SK-N-DZ (cell line): ENCODE data around the gene TMEM245.
A peak's percentile ranks its signal among the peaks of the same experiment; 100 is the strongest.

ENCODE experiments used
- DNase-seq: peaks from one replicate; pipeline ENCODE4 v3.0.0-alpha.2; 2015; ENCODE audit warnings: low spot score

Gene TMEM245

GRCh38 chr9:109027176-109027575 lies 92.6 kb downstream of the TMEM245 start:
- DNase-seq, result no peak

DNA sequence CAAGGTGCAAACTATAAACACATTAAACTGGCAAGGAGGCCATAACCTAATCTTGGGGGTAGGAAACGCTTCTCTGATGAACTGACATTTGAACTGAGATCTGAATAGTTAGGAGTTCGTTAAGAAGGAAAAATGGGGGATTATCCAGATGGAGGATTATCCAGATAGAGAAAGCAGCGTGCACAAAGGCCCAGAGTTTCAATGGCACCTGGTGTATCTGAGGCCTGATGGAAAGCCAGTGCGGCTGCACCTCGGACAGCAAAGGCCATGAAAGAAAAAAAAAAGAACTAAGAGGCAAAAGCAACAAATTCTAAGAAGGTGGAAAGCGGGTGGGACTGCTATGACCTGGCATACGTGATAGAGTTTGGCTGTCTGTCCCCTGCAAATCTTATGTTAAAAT lies 93.4 kb downstream of the TMEM245 start:
- DNase-seq, result no peak

- DNase-seq, result no peak
Measured at GRCh38 chr9:109022873-109023272, 96.9 kb downstream of the TMEM245 start.

- DNase-seq, result no peak
Measured at GRCh38 chr9:109020581-109021511, 98.9 kb downstream of the TMEM245 start.

GRCh38 chr9:109020113-109020512 lies 99.6 kb downstream of the TMEM245 start:
- DNase-seq, result no peak

- DNase-seq, result no peak
Measured at GRCh38 chr9:109019420-109019819, 100.3 kb downstream of the TMEM245 start.

GRCh38 chr9:109017493-109017892 lies 102.3 kb downstream of the TMEM245 start:
- no peak for DNase-seq

- no peak for DNase-seq
Measured at GRCh38 chr9:109017061-109017460, 102.7 kb downstream of the TMEM245 start.

- DNase-seq, result no peak
Measured at GRCh38 chr9:109016132-109016531, 103.6 kb downstream of the TMEM245 start.

GRCh38 chr9:109014608-109015280 lies 105.0 kb downstream of the TMEM245 start:
- DNase-seq, result no peak

DNA sequence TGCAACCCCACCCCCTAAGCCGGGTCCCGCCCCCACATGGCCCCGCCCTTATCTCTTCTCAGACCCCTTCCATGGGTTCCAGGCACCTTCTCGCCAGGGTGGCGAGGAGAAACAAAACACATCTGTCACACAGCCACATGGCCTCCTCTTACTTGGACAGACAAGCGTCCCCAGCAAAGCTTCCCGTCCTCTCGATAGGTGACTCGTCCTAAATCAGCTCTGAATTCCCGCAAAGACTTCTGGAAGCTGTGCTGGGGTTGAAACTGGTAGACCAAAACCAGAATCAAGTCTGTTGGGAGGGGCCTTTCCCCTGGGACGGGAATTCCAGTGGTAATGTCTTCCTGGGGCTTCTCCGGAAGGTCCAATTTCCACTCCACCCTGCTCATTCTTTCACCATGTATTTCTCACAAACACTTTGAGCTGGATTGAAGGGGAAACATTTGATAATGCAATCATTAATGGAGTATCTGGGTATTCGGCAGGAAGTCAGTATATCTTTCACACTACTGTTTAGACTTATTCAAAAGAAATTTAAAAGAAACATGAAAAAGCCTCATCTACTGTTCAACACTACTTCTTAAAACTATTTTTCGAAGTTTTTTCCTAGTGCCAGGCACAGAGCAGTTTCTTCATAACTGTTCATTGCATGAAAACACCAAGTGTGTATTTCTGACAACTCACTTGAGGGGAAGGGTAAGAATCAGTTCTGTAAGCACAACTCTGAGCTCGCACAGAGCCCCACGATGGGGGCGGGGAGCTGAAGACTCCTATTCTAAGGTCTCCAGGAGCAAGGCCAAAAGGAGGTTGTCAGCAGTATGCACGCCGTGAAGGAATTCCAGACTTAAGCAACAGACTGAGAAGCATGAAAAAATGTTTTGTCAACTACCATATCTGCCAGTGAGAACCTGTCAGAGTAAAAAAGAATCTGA lies 105.8 kb downstream of the TMEM245 start:
- DNase-seq, result peak; percentile 87

DNA sequence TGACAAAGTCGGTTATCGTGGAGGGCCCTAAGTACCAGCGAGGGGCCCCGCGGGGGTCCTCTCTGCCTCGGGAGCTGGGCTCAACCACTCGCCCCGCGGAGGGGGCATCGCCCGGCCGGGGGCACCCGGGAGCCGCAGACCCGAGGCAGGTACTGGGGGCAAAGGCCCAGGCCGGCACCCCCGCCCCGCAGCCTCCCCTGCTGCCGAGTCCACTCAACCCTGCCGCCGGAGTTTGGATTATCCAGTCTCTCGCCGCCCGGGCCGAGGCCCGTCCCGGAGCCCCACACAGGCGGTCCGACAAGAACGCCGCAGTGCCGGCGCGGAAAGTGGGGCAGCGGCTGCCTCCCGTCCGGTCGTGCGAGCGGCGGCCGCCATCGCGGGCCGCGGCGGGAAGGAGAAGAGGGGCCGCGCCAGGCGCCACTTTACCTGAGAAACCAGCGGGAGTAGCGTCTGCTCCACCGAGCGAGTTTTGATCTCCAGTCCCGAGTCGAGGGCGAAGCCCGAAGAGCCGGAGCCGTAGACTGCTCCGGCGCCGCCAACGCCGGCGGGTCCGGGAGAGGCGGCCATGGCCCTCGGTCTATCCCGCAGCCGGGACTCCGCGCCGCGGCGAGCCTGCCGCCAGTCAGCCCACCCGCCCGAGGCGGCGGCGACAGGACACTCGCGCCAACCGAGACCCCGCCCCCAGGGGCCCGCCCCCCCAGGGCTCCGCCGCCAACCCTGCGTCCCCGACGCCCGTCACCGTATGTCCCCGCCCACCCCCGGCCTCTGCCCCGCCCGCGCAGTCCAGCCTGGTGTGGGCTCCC lies 106.7 kb downstream of the TMEM245 start, which contains the start of gene CTNNAL1:
CTNNAL1 (minus strand) TSS at position 624 of the 803 bp plus-strand sequence; CDS start at position 567, 57 bp downstream.
- DNase-seq, result no peak

DNA sequence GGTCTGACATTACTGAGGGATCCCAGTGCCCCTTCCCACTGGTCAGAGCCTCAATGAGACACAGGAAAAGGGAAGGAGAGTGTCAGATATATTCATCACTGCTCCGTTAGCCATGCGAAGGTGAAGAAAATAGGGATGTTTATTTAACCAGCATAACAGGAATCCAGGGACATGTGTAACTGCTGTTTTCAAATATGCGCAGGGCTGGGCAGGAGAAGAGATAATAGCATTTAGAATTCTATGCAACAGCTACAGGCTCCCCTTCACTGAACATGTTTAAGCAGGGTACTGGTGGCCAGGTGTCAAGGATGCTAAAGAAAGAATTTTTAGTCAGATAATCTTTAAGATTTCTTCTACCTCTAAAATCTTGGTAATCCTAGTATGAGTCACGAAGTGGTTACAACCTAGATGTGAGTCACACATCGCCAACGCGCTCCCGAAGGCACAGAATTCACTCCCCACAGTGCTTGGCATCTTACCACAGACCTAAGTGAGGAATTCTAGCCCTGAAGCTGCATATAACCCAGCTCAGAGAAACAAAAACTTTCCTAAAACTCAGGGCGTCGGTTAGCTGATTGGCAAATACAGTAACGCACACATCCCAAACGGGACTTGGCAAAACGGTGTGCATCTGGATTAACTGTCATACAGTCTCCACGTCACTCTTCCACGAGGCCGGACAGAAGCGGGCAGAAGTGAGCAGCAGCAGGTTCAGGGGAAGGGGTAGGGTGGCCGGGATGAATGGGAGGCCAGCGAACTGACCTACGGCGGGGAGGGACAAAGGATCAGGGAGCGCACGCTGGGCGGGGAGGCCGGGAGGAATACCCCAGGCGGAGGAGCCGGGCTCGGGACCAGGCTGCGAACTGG lies 107.5 kb downstream of the TMEM245 start:
- peak; percentile 53 for DNase-seq

- no peak for DNase-seq
Measured at GRCh38 chr9:109011231-109011671, 108.5 kb downstream of the TMEM245 start.

- DNase-seq, result no peak
Measured at GRCh38 chr9:109010746-109011145, 109.0 kb downstream of the TMEM245 start.

DNA sequence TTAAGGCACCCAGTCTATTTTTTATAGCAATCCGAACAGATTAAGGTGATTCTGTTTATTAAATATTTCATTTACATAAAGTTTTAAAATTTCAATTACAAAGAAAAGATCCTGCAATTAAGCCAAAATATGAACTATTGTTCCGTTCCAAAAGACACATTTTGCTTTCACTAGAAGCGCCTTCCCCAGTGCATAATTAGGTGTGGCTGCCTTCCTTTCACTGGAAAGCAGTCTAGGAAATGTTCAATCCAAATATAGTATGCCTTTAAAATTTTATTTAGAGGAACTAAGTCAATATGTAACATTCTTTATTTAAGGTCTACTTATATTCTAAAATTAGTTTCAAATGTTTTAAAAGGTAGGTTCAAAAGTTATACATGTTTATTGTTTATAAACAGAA lies 114.1 kb downstream of the TMEM245 start:
- no peak for DNase-seq

DNA sequence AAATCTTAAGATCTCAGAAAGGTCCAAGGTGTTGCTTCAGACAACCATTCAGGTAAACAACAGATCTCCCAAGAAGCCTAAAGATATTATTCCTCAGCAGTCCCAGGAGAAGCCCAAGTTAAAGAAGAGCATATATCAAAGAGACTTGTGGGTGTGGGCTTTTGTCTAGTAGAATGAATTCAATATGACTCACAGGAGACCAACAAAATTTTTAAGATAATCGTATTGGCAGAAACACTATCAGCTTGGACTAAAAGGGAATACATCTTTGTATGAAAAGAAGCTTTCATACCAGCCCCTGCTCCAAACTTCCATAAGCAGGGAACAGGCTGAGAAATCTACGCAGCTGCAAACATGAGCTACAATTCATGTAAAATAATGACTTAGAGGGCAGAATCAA lies 116.6 kb downstream of the TMEM245 start:
- no peak for DNase-seq

- no peak for DNase-seq
Measured at GRCh38 chr9:109002141-109002540, 117.6 kb downstream of the TMEM245 start.

GRCh38 chr9:109001275-109001676 lies 118.5 kb downstream of the TMEM245 start:
- no peak for DNase-seq

GRCh38 chr9:108997112-108997511 lies 122.6 kb downstream of the TMEM245 start:
- no peak for DNase-seq
